Body of pancreas (tissue), 4 donors: Measurements from ENCODE around the gene PRPS2.

Source experiments
- POLR2A ChIP-seq, 3 donors: fragments of 450-650 bp; IDR thresholded peaks; one replicate each; pipeline ENCODE4 v1.6.1; 2016; ENCODE audit warnings: antibody characterized with exemption in 3 of 3, mild to moderate bottlenecking in 2 of 3
- TF ChIP-seq, protein P1 (sequence below), 7 experiments: fragments of 450-650 bp in 4 of 7; fragments of 200-600 bp in 3 of 7; sonication (generic) in 3 of 7; IDR thresholded peaks; one replicate each; pipeline ENCODE4 v1.5.1; 2016 to 2019; ENCODE audit warnings: antibody characterized with exemption in 7 of 7

DNA sequence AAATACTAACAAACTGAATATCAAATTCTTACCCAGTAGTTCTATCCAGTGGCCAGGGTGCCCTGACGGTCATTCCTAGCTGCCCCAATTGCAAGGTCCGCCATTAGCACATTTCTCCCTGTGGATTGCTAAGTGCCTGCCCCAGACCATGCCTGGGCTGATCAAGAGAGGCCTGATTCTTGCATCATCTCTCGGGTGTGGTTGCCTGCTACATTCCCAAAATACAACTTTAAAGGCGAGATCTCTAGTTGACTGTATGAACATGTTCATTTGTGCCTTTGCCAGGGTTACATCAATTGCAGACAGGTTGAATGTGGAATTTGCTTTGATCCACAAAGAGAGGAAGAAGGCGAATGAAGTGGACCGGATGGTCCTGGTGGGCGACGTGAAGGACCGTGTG, 28.0 kb downstream of the PRPS2 start:
- no peak for TF ChIP-seq POLR2A (IDR thresholded peaks at IDR 0.05)
- TF ChIP-seq, protein P1, sequence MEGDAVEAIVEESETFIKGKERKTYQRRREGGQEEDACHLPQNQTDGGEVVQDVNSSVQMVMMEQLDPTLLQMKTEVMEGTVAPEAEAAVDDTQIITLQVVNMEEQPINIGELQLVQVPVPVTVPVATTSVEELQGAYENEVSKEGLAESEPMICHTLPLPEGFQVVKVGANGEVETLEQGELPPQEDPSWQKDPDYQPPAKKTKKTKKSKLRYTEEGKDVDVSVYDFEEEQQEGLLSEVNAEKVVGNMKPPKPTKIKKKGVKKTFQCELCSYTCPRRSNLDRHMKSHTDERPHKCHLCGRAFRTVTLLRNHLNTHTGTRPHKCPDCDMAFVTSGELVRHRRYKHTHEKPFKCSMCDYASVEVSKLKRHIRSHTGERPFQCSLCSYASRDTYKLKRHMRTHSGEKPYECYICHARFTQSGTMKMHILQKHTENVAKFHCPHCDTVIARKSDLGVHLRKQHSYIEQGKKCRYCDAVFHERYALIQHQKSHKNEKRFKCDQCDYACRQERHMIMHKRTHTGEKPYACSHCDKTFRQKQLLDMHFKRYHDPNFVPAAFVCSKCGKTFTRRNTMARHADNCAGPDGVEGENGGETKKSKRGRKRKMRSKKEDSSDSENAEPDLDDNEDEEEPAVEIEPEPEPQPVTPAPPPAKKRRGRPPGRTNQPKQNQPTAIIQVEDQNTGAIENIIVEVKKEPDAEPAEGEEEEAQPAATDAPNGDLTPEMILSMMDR (IDR thresholded peaks at IDR 0.05): no peak
